ENCODE data around the gene FAR1. TPM values are rescaled to one million over a fixed set of nuclear protein-coding genes. Genes with fewer than 3 reads are reported as not detected.
A peak's percentile ranks its signal among the peaks of the same experiment; 100 is the strongest.

Gene FAR1
- total and polyA plus RNA-seq, 2 experiments from 2014 or later: 25.4 to 45.2 TPM

- H3K36me3 ChIP-seq: no peaks in the 10 kb centered on the region
Measured at GRCh38 chr11:13667245-13667644, 1.2 kb upstream of the FAR1 start.

GRCh38 chr11:13667795-13668101 lies 720 bp upstream of the FAR1 start:
- no peak for DNase-seq (ENCODE audit: low read depth in 1 of 2, low spot score in 1 of 2)
- peak overlapping the region; percentile 49 for H3K27ac ChIP-seq

More at GRCh38 chr11:13667245-13667644, 1.2 kb upstream of the FAR1 start:
- Histone ChIP-seq H3K4me1 (ENCODE audit: low read depth) (peaks cover 3% of the 10 kb centered on the region), H3K27me3 (no peaks in the 10 kb centered on the region), H3K27ac (no peak overlapping the region), H3K9me3 (ENCODE audit: low read depth) (no peaks in the 10 kb centered on the region), H3K4me3 (peak overlapping the region; percentile 55)
- no peak for TF ChIP-seq CTCF (IDR thresholded peaks at IDR 0.05; ENCODE audit: low read depth, low read length)
- no peak for DNase-seq (ENCODE audit: low read depth in 1 of 2, low spot score in 1 of 2)

GRCh38 chr11:13668957-13669521 lies 571 bp downstream of the FAR1 start:
- H3K4me3 ChIP-seq: peak overlapping the region; percentile 70
- no peak for TF ChIP-seq CTCF (IDR thresholded peaks at IDR 0.05; ENCODE audit: low read depth, low read length)
- no peaks in the 10 kb centered on the region for H3K27me3 ChIP-seq
- peak; percentile 33 to 54 for DNase-seq (ENCODE audit: low read depth in 1 of 2, low spot score in 1 of 2)
- peak overlapping the region; percentile 77 for H3K27ac ChIP-seq
- no peaks in the 10 kb centered on the region for H3K9me3 ChIP-seq (ENCODE audit: low read depth)
- peaks cover 3% of the 10 kb centered on the region for H3K4me1 ChIP-seq (ENCODE audit: low read depth)
- no peaks in the 10 kb centered on the region for H3K36me3 ChIP-seq

More at GRCh38 chr11:13667795-13668101, 720 bp upstream of the FAR1 start:
- TF ChIP-seq CTCF (IDR thresholded peaks at IDR 0.05; ENCODE audit: low read depth, low read length): no peak
- no peaks in the 10 kb centered on the region for H3K36me3 ChIP-seq
- H3K4me1 ChIP-seq (ENCODE audit: low read depth): peaks cover 3% of the 10 kb centered on the region
- no peaks in the 10 kb centered on the region for H3K27me3 ChIP-seq
- peak overlapping the region; percentile 55 for H3K4me3 ChIP-seq
- H3K9me3 ChIP-seq (ENCODE audit: low read depth): no peaks in the 10 kb centered on the region

- Histone ChIP-seq H3K9me3 (ENCODE audit: low read depth) (no peaks in the 10 kb centered on the region), H3K27me3 (no peaks in the 10 kb centered on the region), H3K36me3 (no peaks in the 10 kb centered on the region), H3K4me1 (ENCODE audit: low read depth) (peaks cover 3% of the 10 kb centered on the region), H3K4me3 (peak overlapping the region; percentile 70), H3K27ac (peak overlapping the region; percentile 77)
- DNase-seq (ENCODE audit: low read depth in 1 of 2, low spot score in 1 of 2): peak in 1 of 2 donors; percentile 28
- TF ChIP-seq CTCF (IDR thresholded peaks at IDR 0.05; ENCODE audit: low read depth, low read length): no peak
Measured at GRCh38 chr11:13669544-13670488, 1.3 kb downstream of the FAR1 start.

- no peak for TF ChIP-seq CTCF (IDR thresholded peaks at IDR 0.05; ENCODE audit: low read depth, low read length)
- Histone ChIP-seq H3K4me1 (ENCODE audit: low read depth) (peaks cover 3% of the 10 kb centered on the region), H3K27ac (no peak overlapping the region), H3K27me3 (no peaks in the 10 kb centered on the region), H3K9me3 (ENCODE audit: low read depth) (no peaks in the 10 kb centered on the region), H3K4me3 (no peak overlapping the region), H3K36me3 (no peaks in the 10 kb centered on the region)
- no peak for DNase-seq (ENCODE audit: low read depth in 1 of 2, low spot score in 1 of 2)
Measured at GRCh38 chr11:13672576-13673210, 4.2 kb downstream of the FAR1 start.

All from cardiac muscle cell (in vitro differentiated cells and primary cell).